Measurements from ENCODE around the gene CSAG1.
"Not testable (repeated sequence)": the region's sequence is repeated elsewhere in the genome, so short reads cannot be mapped to it uniquely, and the experiment has no call there.

CSAG1 gene, protein sequence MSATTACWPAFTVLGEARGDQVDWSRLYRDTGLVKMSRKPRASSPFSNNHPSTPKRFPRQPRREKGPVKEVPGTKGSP

GRCh38 chrX:152733261-152733975, at the start of gene CSAG1, which contains the start of gene MAGEA12:
Gene CSAG1, minus strand, starts transcription at chrX:152733721. Its CDS starts 1,261 bp downstream, at chrX:152732460.
Gene MAGEA12, plus strand, starts transcription at chrX:152733757. Its CDS starts 2,405 bp downstream, at chrX:152736162.
- no peak for DNase-seq

DNA sequence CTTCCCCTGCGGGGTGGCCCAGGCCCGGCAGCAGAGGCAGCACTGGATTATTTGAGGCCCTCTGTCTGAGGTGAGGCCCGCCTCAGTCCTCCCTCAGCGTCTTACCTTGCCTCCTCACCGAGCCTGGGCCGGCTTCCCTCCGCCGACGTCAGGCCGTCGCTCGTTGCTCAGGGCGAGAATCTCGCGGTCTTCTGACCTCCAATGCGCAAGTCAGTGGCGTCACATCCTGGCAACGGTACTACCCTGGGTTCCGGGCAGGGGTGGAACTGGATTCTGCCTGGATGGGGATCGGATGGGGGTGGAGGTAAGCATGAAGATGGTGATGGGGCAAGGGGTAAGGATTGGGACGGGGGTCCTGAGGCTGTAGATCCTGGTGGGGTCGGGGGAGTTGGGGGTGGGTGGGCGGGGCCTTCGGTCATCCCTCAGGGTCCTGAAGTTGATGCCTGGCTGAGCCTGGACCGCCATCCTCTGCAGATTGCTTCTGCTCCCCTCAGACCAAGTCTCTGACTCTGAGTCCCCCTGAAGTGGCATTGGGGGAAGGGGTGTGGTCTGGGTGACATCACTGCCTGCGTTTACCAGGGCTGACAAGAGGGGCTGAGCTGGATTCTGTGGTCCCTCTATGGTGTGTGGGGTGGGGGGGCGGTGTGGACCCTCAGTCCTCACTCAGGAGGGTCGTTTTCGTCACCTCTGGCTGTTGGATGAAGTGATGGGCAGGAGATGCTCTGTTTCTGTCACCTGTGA, 36.2 kb upstream of the CSAG1 start, which contains the start of gene MAGEA6:
MAGEA6 (minus strand) TSS at position 141 of the 741 bp plus-strand sequence. CDS start 2,039 bp downstream, outside the sequence.
- not testable (repeated sequence) for DNase-seq

- DNase-seq: not testable (repeated sequence)
Observed at GRCh38 chrX:152766562-152766961, 33.0 kb upstream of the CSAG1 start.

DNA sequence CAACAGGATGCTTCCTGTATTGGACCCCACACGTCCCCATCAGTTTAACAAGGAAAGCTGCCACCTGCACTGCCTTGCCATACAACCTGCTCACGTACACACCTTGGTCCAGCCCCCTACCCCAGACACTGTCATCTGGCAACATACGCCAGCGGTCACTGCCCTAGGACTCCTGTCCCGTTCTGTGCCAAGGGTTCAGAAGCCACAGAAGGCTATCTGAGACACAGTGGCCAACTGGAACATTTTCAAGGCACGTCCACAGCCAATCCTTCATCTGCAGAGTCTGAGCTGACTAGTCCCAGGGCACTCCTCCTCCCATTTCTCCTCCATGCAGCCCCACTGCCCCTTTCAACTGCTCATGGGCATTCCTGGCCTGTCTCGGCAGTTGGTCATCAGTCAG, 28.1 kb upstream of the CSAG1 start:
- DNase-seq: not testable (repeated sequence)

- DNase-seq: not testable (repeated sequence)
Observed at GRCh38 chrX:152759544-152759943, 26.0 kb upstream of the CSAG1 start.

- DNase-seq: not testable (repeated sequence)
Observed at GRCh38 chrX:152758918-152759317, 25.4 kb upstream of the CSAG1 start, which contains the start of gene CSAG3. Gene CSAG3, plus strand, starts transcription at chrX:152759218.

- not testable (repeated sequence) for DNase-seq
Observed at GRCh38 chrX:152754871-152755270, 21.4 kb upstream of the CSAG1 start.

DNA sequence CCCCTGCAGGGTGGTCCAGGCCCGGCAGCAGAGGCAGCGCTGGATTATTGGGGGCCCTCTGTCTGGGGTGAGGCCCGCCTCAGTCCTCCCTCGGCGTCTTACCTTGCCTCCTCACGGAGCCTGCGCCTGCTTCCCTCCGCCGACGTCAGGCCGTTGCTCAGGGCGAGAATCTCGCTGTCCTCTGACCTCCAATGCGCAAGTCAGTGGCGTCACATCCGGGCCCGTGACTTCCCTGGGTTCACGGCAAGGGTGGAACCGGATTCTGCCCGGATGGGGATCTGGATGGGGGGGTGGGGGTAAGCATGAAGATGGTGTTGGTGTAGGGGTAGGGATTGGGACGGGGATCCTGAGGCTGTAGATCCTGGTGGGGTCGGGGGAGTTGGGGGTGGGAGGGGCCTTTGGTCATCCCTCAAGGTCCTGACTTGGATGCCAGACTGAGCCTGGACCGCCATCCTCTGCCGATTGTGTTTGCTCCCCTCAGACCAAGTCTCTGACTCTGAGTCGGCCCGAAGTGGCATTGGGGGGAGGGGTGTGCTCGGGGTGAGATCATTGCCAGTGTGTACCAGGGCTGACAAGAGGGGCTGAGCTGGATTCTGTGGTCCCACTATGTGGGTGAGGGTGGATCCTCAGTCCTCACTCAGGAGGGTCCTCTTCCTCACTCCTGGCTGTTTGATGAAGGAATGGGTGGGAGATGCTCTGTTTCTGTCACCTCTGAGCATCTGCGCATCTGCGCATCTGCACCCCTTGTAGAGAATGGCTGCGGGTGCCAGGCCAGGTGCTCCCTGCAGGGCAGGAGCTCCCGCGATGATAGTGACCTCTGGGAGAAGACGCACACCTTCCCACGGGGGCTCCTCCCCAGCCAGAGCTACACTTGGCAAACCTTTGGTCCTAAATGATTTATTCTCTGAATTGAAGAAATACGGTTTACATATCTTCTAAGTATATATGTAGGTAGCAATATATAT, 20.4 kb upstream of the CSAG1 start, which contains the start of gene MAGEA2:
MAGEA2 (minus strand) TSS at position 157 of the 965 bp plus-strand sequence. CDS start 2,479 bp downstream, outside the sequence.
- DNase-seq: not testable (repeated sequence)

DNA sequence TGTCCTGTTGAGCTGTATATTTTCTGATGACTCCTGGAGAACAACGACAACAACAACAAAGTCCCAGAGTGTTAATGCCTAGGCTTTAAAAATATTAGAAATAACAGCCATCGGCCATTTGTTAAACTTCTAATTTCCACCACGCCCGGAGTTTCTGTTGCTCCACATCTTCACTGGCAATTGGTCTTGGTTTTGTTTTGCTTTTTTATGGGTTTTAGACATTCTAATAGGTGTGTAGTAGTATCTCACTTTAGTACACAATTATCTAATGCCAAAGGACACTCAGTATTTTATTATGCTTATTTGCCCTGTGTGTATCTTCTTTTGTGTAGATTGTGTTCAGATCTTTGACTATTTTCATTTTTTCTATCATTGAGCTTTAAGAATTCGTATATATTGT, 5.0 kb upstream of the CSAG1 start:
- no peak for DNase-seq

- not testable (repeated sequence) for DNase-seq
Observed at GRCh38 chrX:152736528-152736927, 3.0 kb upstream of the CSAG1 start.

GRCh38 chrX:152735860-152736511, 2.5 kb upstream of the CSAG1 start:
- no peak for DNase-seq

DNA sequence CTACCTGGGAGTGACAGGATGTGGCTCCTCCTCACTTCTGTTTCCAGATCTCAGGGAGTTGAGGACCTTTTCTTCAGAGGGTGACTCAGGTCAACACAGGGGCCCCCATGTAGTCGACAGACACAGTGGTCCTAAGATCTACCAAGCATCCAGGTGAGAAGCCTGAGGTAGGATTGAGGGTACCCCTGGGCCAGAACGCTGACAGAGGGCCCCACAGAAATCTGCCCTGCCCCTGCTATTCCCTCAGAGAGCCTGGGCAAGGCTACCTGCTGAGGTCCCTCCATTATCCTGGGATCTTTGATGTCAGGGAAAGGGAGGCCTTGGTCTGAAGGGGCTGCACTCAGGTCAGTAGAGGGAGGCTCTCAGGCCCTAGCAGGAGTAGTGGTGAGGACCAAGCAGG, 1.6 kb upstream of the CSAG1 start:
- no peak for DNase-seq

GRCh38 chrX:152734143-152734858, 780 bp upstream of the CSAG1 start:
- DNase-seq: not testable (repeated sequence)

DNA sequence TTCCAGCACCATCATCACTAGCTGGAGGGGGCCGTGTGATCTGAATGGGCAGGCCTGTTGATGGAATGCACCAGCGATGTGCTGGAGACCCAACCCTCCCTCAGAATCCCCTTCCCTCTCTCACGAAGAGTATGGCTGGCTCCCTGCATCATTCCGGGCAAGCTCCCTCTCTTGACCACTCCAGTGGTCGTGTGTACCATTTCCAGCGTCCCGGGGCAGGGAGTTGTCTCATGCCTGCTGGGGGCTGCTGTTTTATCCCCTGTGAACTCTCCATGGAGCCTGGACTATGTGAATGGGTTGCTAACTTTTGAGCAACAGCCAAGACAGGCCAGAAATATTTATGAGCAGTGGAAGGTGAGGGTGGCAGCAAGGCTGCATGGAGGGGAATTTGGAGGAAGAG, 8.1 kb downstream of the CSAG1 start:
- no peak for DNase-seq

DNA sequence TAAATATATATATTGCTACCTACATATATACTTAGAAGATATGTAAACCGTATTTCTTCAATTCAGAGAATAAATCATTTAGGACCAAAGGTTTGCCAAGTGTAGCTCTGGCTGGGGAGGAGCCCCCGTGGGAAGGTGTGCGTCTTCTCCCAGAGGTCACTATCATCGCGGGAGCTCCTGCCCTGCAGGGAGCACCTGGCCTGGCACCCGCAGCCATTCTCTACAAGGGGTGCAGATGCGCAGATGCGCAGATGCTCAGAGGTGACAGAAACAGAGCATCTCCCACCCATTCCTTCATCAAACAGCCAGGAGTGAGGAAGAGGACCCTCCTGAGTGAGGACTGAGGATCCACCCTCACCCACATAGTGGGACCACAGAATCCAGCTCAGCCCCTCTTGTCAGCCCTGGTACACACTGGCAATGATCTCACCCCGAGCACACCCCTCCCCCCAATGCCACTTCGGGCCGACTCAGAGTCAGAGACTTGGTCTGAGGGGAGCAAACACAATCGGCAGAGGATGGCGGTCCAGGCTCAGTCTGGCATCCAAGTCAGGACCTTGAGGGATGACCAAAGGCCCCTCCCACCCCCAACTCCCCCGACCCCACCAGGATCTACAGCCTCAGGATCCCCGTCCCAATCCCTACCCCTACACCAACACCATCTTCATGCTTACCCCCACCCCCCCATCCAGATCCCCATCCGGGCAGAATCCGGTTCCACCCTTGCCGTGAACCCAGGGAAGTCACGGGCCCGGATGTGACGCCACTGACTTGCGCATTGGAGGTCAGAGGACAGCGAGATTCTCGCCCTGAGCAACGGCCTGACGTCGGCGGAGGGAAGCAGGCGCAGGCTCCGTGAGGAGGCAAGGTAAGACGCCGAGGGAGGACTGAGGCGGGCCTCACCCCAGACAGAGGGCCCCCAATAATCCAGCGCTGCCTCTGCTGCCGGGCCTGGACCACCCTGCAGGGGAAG, 19.4 kb downstream of the CSAG1 start, which contains the start of gene MAGEA2B:
MAGEA2B (plus strand) TSS at position 814 of the 973 bp plus-strand sequence. CDS start 2,479 bp downstream, outside the sequence.
- DNase-seq: not testable (repeated sequence)

DNA sequence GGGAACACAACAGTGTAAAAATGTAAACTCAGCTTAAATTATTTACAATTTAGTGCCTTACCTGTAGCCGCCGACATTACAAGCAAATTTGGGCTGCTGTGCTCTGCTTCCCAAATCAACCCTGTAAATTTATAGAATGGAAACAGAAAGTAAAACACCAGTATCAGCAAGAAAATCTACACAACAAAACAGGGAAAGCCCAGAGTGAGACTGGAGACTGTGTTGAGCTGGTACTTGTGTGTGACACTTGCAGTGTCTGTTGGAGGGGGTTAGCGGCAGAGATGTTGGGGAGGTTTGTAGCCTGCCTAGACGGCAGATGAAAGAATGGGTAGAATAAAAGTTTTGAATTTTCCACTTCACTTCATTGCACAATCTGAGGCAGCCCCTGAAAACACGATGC, 20.3 kb downstream of the CSAG1 start:
- not testable (repeated sequence) for DNase-seq

- DNase-seq: not testable (repeated sequence)
Observed at GRCh38 chrX:152709173-152709572, 24.3 kb downstream of the CSAG1 start, which contains the start of gene CSAG2. Gene CSAG2, minus strand, starts transcription at chrX:152709273. Its CDS starts 161 bp downstream, at chrX:152709112.

GRCh38 chrX:152706500-152706899, 27.0 kb downstream of the CSAG1 start:
- not testable (repeated sequence) for DNase-seq

DNA sequence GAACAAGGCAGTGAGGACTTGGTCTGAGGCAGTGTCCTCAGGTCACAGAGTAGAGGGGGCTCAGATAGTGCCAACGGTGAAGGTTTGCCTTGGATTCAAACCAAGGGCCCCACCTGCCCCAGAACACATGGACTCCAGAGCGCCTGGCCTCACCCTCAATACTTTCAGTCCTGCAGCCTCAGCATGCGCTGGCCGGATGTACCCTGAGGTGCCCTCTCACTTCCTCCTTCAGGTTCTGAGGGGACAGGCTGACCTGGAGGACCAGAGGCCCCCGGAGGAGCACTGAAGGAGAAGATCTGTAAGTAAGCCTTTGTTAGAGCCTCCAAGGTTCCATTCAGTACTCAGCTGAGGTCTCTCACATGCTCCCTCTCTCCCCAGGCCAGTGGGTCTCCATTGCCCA, 33.1 kb downstream of the CSAG1 start:
- DNase-seq: not testable (repeated sequence)

Measured in NCI-H1048 (cell line).